ENCODE measurements around the gene TAAR2.
A peak's percentile ranks its signal among the peaks of the same experiment; 100 is the strongest.
"Not testable (repeated sequence)": the region's sequence is repeated elsewhere in the genome, so short reads cannot be mapped to it uniquely, and the experiment has no call there.

The TAAR2 gene

DNA sequence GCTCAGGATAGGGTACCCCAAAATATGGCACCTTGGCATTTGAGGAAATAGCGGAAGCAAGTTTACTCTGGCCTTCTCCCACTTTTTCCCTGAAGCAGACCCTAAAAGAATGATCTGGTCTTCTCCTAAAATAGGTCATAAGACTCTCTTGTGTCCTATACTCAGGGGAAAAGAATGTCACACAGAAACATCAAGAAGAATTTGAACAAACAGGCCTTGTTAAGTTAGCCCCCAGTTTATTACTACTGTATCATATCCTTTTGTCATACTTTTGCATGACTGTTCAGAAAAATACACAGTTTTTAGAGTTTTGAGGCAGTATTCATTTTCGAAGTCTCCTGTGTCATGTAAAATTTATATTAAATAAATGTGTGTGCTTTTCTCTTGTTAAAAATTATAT is 12.5 kb downstream of the TAAR2 start:
- DNase-seq: no peak

DNA sequence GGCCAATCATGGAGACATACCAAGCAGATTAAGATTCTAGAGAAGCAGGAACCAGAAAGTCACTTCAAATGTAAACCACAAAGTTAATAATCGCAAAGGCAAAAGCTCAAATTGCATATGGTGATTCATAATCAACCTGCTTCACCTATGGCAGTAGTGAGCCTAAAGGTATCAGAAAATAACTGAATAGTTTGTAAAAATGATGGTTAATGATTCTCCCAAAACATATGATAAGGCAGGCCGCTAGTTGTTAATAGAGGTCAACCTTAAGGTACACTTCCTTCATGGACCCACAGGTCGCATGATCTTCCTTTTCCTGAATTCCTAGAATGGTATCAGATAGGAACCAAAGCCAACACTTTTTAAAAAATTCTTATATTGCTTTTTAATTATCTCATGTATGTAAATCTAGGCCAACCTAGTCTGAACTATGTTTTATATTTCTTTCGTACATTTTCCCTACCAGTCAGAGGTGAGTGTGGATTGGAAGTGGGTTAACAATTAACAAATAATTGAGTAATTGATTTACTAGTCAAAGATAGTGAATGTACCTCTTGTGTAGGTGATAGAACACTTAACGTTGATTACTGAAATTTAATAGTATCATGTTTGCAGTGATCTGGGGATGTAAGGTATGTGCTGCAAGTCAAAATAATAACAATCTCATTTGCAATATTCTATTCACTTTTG is 16.4 kb downstream of the TAAR2 start:
- no peak for DNase-seq

DNA sequence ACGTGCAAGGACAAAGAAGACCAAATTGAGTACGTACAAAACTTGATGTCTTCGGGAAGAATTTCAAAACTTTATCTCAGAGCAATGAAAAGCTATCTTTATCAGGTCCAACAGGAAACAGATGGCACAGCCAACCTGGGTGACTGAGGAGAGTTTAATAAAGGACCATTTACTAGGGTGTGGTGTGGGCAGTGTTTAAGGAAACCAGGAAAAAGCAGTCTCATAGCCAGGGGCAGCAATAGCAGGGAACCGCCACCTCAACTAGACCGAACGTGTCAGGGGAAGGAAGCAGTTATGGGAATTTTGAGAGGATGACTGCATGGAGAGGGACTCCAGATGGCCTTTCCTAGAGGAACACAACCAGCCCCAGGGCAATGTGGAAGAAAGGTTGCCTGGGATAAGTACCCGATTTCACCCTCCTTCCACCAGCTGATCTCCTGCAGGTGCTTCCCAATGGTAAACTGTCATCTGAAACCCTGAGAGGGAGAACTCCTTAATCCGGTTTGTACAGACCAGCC is 19.4 kb downstream of the TAAR2 start:
- peak; percentile 47 for DNase-seq

GRCh38 chr6:132600900-132601299 is 23.2 kb downstream of the TAAR2 start:
- DNase-seq: not testable (repeated sequence)

GRCh38 chr6:132598473-132598872 is 25.6 kb downstream of the TAAR2 start:
- no peak for DNase-seq

- no peak for DNase-seq
These were observed 27.9 kb downstream of the TAAR2 start for GRCh38 chr6:132596201-132596600.

- no peak for DNase-seq
These were observed 31.2 kb downstream of the TAAR2 start for GRCh38 chr6:132592855-132593254.

DNA sequence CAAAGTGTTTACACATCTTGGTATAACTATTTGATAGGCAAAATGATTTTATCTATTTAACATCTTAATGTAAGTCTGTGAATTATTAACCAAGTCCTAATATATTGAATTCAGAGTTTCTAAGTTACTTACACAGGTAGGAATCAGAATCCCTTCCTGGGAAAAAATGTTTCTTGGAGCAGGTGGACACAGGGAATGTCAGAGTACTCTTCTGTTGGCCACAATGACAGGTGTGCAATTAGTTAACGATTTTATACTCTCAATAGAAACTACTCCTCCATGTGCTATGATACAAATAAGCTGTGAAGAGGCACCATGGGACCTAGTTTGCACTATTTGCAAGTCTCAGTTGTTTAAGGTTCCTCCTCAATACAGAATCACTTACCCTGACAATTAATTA is 33.7 kb downstream of the TAAR2 start:
- no peak for DNase-seq

- DNase-seq: no peak
These were observed 34.6 kb downstream of the TAAR2 start, which contains the start of gene TAAR5 for GRCh38 chr6:132589454-132589853. Gene TAAR5 (minus strand): TSS chr6:132589741. CDS start chr6:132589686, 55 bp downstream.

DNA sequence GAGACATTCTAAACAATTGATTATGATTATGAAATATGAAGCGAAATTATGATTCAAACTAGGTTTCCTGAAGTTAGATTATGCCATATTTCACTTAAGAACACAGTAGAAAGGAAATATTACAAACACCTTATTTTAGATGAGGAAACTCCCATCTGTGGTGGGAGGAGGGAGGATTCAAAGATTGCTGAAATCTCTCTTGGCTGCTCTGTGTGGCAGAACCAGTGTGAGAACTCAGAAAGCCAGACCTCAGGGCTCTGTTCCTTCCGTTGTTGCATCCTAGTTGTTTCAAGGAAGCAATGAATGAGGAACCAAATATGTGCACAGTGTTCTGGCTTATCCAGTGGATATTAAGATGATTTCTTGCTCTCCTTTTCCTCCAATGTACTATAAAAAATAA is 36.7 kb downstream of the TAAR2 start:
- no peak for DNase-seq

DNA sequence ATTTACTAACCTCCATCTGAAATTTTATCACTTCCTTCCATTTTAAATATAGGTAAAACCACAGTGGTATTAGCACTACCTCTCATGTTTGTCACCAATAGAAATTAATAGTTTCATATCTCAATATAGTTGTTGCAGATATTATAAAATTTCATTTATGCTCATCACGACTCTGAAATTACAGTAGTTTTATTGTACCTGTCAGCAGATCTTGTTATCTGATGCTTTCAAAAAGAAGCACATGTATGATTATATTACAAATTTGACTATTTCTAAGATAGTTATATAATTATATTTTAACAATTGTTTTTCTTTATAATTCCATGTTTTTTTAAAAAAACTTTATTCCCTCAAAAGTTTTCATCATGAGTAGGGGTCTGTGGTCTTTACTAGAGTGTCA is 39.4 kb downstream of the TAAR2 start:
- DNase-seq: no peak

DNA sequence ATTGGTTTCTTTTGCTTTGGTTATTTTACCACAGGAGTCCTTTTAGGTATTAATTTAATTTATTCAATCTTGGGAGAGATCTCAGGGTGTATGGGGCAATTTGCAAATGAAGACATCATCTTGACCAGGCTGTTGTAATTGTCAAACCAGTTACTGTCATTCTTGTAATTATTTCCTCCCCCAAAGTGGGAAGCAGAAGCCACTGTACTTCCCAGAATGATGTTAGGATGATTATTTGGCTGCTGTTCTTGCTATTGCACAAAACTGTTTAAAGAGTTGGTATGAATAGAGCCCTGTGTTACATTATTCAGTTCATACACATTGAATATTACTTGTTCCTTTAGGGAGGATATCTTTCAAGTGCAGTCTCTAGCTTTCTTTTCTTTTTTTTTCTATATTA is 52.3 kb downstream of the TAAR2 start:
- no peak for DNase-seq

- DNase-seq: no peak
These were observed 53.8 kb downstream of the TAAR2 start, which contains the start of gene TAAR6 for GRCh38 chr6:132570221-132570777. Gene TAAR6 (plus strand): TSS chr6:132570322. CDS start chr6:132570322, 0 bp downstream.

GRCh38 chr6:132569170-132569569 is 54.9 kb downstream of the TAAR2 start:
- DNase-seq: no peak

- DNase-seq: no peak
These were observed 55.5 kb downstream of the TAAR2 start for GRCh38 chr6:132568611-132569010.

DNA sequence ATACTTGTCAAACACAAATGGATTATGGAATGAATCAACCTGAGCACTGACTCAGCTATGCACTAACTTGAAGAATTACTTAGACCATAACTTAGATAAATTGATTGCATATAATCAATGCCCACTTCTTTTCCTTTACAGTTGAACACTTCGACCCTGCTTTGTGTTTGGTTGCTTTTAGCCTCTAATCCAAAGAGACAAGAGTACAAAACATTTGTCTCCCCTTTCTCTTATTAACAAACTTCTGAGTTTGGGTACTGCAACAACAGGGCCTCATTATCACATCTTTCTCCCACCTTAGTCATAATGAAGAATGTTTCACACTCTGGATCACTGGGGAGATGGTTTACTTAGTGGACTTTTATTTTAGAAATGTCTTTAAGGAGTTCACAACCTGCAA is 56.5 kb downstream of the TAAR2 start:
- DNase-seq: no peak
